Measurements from ENCODE around the gene YWHAQ.

- TF ChIP-seq CTCF (IDR thresholded peaks at IDR 0.05) (peak in 1 of 3 experiments; percentile 64), POLR2A (IDR thresholded peaks at IDR 0.05) (peak in 1 of 2 donors; percentile 91), POLR2AphosphoS5 (IDR thresholded peaks at IDR 0.05; ENCODE audit: insufficient read depth in 1 of 2, low read depth in 1 of 2) (peak; percentile 69 to 97)
Observed at GRCh38 chr2:9555297-9556120, 75.3 kb downstream of the YWHAQ start, which contains the start of gene ADAM17.

All from vagina (tissue), 2 donors.